ENCODE measurements around the gene NDUFA3.

Gene NDUFA3

GRCh38 chr19:54141356-54141755, 38.7 kb downstream of the NDUFA3 start:
- DNase-seq: no peak

- no peak for DNase-seq
Measured at GRCh38 chr19:54142166-54142780, 39.6 kb downstream of the NDUFA3 start.

GRCh38 chr19:54145541-54146158, 43.0 kb downstream of the NDUFA3 start:
- DNase-seq: no peak

GRCh38 chr19:54147676-54148075, 45.0 kb downstream of the NDUFA3 start:
- no peak for DNase-seq

DNA sequence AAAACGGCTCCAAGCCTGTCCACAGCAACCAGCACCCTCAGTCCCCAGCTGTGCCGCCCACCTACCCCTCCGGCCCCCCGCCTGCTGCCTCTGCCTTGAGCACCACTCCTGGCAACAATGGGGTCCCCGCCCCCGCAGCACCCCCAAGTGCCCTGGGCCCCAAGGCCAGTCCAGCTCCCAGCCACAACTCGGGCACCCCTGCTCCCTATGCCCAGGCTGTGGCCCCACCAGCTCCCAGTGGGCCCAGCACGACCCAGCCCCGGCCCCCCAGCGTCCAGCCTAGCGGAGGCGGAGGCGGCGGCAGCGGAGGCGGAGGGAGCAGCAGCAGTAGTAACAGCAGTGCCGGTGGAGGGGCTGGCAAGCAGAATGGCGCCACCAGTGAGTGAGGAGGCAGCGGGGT, 45.5 kb downstream of the NDUFA3 start:
- DNase-seq: no peak

DNA sequence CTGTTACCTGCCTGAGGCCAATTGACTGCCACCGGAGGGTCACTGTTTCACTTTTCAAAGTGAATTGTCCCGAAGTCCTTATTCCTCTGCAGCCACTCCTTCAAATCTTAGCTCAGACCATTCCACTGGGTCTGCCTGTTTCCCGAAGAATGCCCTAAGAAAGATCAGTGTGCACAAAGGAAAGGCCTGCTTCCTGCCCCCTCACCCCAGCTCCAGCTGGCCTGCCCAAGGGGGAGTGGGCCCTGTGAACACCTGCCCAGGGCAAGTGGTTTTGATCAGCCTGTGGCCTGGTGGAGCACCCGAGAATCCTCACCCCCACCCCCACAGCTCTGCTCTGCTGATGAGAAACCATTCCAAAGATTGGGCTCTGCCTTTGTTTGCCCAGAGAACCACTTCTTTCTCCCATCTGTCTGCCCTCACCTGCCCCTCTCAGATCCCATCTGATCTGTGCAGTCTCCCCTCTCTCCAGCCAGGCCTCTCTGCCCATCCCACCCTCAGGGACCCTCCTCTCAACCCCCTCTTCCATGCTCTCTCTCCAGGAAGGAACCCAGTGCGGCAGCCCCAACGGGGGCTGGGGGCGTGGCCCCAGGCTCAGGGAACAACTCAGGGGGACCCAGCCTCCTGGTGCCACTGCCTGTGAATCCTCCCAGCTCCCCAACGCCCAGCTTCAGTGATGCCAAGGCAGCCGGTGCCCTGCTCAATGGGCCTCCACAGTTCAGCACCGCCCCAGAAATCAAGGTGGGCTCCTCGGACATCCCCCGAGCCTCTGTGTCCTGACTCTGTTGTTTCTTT, 46.6 kb downstream of the NDUFA3 start:
- no peak for DNase-seq

DNA sequence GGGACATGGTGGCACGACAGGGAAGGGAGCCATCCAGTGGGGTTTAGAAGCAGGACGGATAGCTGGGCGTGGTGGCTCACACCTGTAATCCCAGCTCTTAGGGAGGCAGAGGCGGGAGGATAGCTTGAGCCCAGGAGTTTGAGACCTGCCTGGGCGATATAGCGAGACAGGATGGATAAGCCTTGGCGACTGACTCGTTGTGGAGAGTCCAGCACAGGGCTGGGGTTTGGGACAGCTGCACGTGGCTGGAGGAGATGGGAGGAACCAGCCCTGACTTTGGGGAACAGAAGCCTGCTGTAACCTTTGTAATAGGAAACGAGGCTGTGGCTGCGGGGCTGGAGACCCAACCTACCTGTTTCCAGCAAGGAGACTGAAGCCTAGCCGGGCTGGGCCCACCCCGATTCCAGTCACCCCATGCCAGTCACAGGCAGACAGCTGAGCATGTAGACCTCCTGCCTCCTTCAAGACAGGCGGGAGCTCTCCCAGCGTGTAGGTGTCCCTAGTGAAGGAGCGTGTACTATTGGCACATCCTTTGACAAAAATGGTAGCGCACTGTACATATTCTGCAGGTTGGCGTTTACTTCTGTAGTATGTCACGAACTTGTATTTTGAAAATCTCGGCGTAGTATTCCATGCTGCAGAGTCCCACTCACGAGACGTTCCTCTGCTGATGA, 48.8 kb downstream of the NDUFA3 start:
- DNase-seq: no peak

- DNase-seq: no peak
Measured at GRCh38 chr19:54152267-54152666, 49.6 kb downstream of the NDUFA3 start.

- no peak for DNase-seq
Measured at GRCh38 chr19:54152878-54153524, 50.3 kb downstream of the NDUFA3 start.

- DNase-seq: no peak
Measured at GRCh38 chr19:54153731-54154326, 51.2 kb downstream of the NDUFA3 start.

DNA sequence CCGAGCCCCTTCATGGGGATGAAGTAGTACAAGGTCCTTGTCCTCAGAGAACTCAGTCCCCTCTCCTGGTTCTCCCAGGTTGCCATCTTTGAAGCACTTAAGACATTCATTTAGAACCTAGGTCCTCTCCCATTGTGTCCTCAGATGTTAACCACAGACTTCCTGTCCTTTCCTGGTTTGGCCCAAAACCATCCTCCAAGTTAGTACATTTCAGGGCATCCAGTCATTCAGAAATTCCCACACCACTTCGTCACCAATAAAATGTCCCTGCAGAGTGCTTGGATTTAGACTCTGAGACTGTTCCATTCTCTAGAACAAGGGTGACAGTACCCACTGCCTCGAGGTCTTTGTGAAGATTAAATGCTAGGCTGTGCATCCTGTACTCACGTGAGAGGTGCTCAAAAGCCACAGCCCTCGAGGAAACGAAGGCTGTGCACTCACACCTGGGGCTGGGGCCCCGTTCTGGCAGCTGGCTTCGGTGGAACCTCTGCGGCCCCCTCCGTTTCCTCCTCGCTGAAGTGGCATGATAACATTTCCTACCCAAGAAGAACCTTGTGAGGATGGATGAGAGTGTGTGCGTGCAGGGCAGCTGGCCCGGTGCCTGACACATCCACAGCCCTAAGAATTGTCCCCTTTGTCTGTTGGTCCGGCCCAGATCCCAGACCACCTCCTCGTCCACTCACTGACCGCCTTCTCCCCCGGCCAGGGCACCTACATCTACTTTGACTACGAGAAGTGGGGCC, 52.1 kb downstream of the NDUFA3 start:
- DNase-seq: no peak

GRCh38 chr19:54155694-54156093, 53.0 kb downstream of the NDUFA3 start:
- DNase-seq: no peak

- no peak for DNase-seq
Measured at GRCh38 chr19:54156490-54156889, 53.8 kb downstream of the NDUFA3 start.

DNA sequence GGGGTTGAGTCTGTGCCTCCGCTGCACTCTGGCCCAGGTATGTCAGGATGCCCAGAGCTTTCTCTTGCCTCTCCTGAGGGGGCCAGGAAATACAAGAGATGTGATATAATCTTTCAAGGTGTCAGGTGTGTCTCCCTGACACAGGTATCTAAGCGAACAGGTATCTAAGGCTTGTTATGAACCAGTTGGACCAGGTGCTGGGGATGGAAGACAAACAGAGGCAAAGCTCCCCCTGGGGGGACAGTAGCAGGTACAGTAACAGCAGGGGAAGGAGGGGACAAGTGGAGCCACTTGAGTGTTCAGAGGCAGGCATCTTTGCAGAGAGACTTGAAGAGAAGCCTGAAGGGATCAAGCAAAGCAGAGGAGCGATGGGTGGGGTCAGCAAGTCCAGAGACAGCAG, 54.3 kb downstream of the NDUFA3 start:
- no peak for DNase-seq
